NCI-H510A treated with DMSO at 0.1 percent for 48 hours (cell line): ENCODE measurements around the gene TAT.
"Not testable (repeated sequence)": the region's sequence is repeated elsewhere in the genome, so short reads cannot be mapped to it uniquely, and the experiment has no call there.

Source experiments
- DNase-seq: peaks from one replicate; lab custom pipeline; 2025; lab: John Stamatoyannopoulos, UW

TAT gene

GRCh38 chr16:71576971-71577370, at the start of gene TAT:
TAT (minus strand) TSS chr16:71577092; CDS start chr16:71576415, 677 bp downstream.
- no peak for DNase-seq

- DNase-seq: peak; percentile 83
Measured at GRCh38 chr16:71626018-71626857, 49.3 kb upstream of the TAT start, which contains the start of gene MARVELD3. MARVELD3 (plus strand) TSS chr16:71626184; CDS start chr16:71626230, 46 bp downstream.

- DNase-seq: no peak
Measured at GRCh38 chr16:71625113-71625850, 48.4 kb upstream of the TAT start.

- no peak for DNase-seq
Measured at GRCh38 chr16:71623597-71623996, 46.7 kb upstream of the TAT start.

- DNase-seq: no peak
Measured at GRCh38 chr16:71622088-71622487, 45.2 kb upstream of the TAT start.

GRCh38 chr16:71618429-71618828, 41.5 kb upstream of the TAT start:
- DNase-seq: no peak

GRCh38 chr16:71614956-71615355, 38.1 kb upstream of the TAT start:
- not testable (repeated sequence) for DNase-seq

- DNase-seq: peak; percentile 74
Measured at GRCh38 chr16:71610936-71611871, 34.3 kb upstream of the TAT start.

GRCh38 chr16:71610447-71610846, 33.6 kb upstream of the TAT start:
- DNase-seq: no peak

- DNase-seq: no peak
Measured at GRCh38 chr16:71609066-71609465, 32.2 kb upstream of the TAT start.

GRCh38 chr16:71600822-71601221, 23.9 kb upstream of the TAT start:
- no peak for DNase-seq

- not testable (repeated sequence) for DNase-seq
Measured at GRCh38 chr16:71598426-71598825, 21.5 kb upstream of the TAT start.

GRCh38 chr16:71595340-71595826, 18.5 kb upstream of the TAT start:
- not testable (repeated sequence) for DNase-seq

GRCh38 chr16:71594000-71594646, 17.2 kb upstream of the TAT start:
- DNase-seq: no peak

- no peak for DNase-seq
Measured at GRCh38 chr16:71593048-71593999, 16.4 kb upstream of the TAT start.

- no peak for DNase-seq
Measured at GRCh38 chr16:71591917-71592316, 15.0 kb upstream of the TAT start.

GRCh38 chr16:71590584-71590983, 13.7 kb upstream of the TAT start:
- no peak for DNase-seq

GRCh38 chr16:71590071-71590470, 13.2 kb upstream of the TAT start:
- DNase-seq: not testable (repeated sequence)

GRCh38 chr16:71589334-71589733, 12.4 kb upstream of the TAT start:
- DNase-seq: not testable (repeated sequence)

GRCh38 chr16:71585318-71585703, 8.4 kb upstream of the TAT start:
- DNase-seq: no peak
